Measurements from ENCODE around the gene TSHZ1.

The TSHZ1 gene

GRCh38 chr18:75203416-75204268 is 7.0 kb upstream of the TSHZ1 start:
- TF ChIP-seq CTCF (IDR thresholded peaks at IDR 0.05; ENCODE audit: low read depth, low read length, missing control alignments) = no peak
- DNase-seq (ENCODE audit: extremely low read depth, low read depth) = no peak
- H3K4me3 ChIP-seq (replicated peaks; ENCODE audit: low read depth, low read length) = peak overlapping the region; percentile 96

- TF ChIP-seq CTCF (IDR thresholded peaks at IDR 0.05; ENCODE audit: low read depth, low read length, missing control alignments) = no peak
- no peak for DNase-seq (ENCODE audit: extremely low read depth, low read depth)
- H3K4me3 ChIP-seq (replicated peaks; ENCODE audit: low read depth, low read length) = peak overlapping the region; percentile 96
These were observed 6.3 kb upstream of the TSHZ1 start for GRCh38 chr18:75204269-75204731.

- no peak for DNase-seq (ENCODE audit: extremely low read depth, low read depth)
- peak overlapping the region; percentile 96 for H3K4me3 ChIP-seq (replicated peaks; ENCODE audit: low read depth, low read length)
These were observed 5.7 kb upstream of the TSHZ1 start for GRCh38 chr18:75204732-75205513.

GRCh38 chr18:75205514-75206132 is 5.0 kb upstream of the TSHZ1 start:
- peak overlapping the region; percentile 96 for H3K4me3 ChIP-seq (replicated peaks; ENCODE audit: low read depth, low read length)
- DNase-seq (ENCODE audit: extremely low read depth, low read depth) = no peak

More at GRCh38 chr18:75204732-75205513, 5.7 kb upstream of the TSHZ1 start:
- TF ChIP-seq CTCF (IDR thresholded peaks at IDR 0.05; ENCODE audit: low read depth, low read length, missing control alignments) = no peak

GRCh38 chr18:75206452-75207309 is 3.9 kb upstream of the TSHZ1 start:
- TF ChIP-seq CTCF (IDR thresholded peaks at IDR 0.05; ENCODE audit: low read depth, low read length, missing control alignments) = no peak
- peak overlapping the region; percentile 96 for H3K4me3 ChIP-seq (replicated peaks; ENCODE audit: low read depth, low read length)
- DNase-seq (ENCODE audit: extremely low read depth, low read depth) = no peak

More at GRCh38 chr18:75205514-75206132, 5.0 kb upstream of the TSHZ1 start:
- no peak for TF ChIP-seq CTCF (IDR thresholded peaks at IDR 0.05; ENCODE audit: low read depth, low read length, missing control alignments)

All from HFF-Myc (cell line).